ENCODE measurements around the gene TMA7B.

GRCh38 chr22:39958009-39958711, 2.0 kb upstream of the TMA7B start:
- TF ChIP-seq POLR2A (IDR thresholded peaks at IDR 0.05) (no peak), CTCF (IDR thresholded peaks at IDR 0.05) (no peak)
